ENCODE results near the gene LRP1. TPM values are rescaled to one million over a fixed set of nuclear protein-coding genes. Genes with fewer than 3 reads are reported as not detected.

The LRP1 gene
- total and polyA plus RNA-seq, 2 of the 4 experiments (the other 2 are of a cell fraction): 73.1 to 142 TPM

DNA sequence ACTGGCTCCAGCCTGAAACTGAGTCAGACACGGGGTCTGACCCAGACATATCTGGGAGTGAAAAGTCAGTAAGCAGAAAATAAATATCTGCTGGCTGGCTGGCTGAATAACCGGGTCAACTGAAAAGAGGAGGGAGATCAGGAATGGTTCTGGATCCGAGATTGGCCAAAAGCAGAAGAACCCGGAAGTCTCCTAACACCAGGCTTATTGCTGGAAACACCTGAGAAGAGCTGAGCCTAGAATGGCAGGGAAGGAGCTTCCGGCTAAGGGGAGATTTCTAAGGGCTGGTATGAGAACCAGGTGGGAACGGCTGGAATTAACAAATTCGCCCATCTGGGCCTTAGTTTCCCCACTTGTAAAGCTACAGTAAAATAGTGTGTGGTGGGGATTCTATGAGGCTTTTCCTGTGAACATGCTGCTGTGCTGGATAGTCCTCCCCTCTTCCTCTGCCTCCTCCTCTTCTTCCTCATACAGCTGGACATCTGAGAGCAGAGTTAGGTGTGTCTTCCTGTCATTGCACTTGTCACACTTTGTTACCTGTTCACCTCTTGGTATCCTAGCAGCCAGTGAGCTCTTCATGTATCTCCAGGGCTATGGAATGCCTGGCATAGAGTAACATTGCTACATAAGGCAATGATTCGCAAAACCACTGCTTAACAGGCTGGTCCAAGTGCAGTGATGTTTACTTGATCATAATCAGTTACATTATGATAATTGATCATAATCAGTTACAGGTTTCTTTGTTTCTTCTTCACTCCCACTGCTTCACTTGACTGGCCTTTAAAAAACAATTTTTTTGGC lies 99.2 kb downstream of the LRP1 start:
- Histone ChIP-seq H3K23ac (ENCODE audit: low read depth, low read length) (peak overlapping the region; percentile 76), H2AK5ac (ENCODE audit: low read depth, low read length) (peak overlapping the region; percentile 18), H3K18ac (ENCODE audit: low read depth, low read length) (no peak overlapping the region), H4K20me1 (ENCODE audit: insufficient read depth, low read length) (peaks cover 21% of the 10 kb centered on the region), H2AK9ac (replicated peaks; ENCODE audit: low read depth, low read length, poor library complexity) (peak overlapping the region; percentile 6), H2BK5ac (ENCODE audit: low read depth, low read length, poor library complexity, severe bottlenecking) (no peak overlapping the region), H3K9ac (ENCODE audit: low read depth, low read length) (no peak overlapping the region), H3K9me3 (ENCODE audit: control insufficient read depth, insufficient read depth, low read length) (no peaks in the 10 kb centered on the region), H2BK120ac (ENCODE audit: low read depth, low read length) (no peak overlapping the region), H2BK15ac (ENCODE audit: low read depth, low read length) (no peak overlapping the region), H3K14ac (replicated peaks; ENCODE audit: low read depth, low read length) (0 out of 2 replicates have a peak overlapping the region, but pooled peaks have one; percentile 44), H3K4me1 (ENCODE audit: control insufficient read depth, insufficient read depth, low read length) (peaks cover 16% of the 10 kb centered on the region), H4K5ac (ENCODE audit: low read depth, low read length) (no peak overlapping the region), H3K79me1 (ENCODE audit: low read depth in 1 of 2, low read length in 2 of 2) (peaks cover 24 to 35% of the 10 kb centered on the region in 2 experiments; a peak in 3 of 4 replicates), H2BK20ac (ENCODE audit: low read depth, low read length) (no peak overlapping the region), H3K36me3 (ENCODE audit: control insufficient read depth, insufficient read depth, low read length) (peaks cover 18% of the 10 kb centered on the region), H3K4me2 (ENCODE audit: low read depth, low read length) (peak overlapping the region; percentile 5; the same call in 1 of the 2 replicates), H4K8ac (ENCODE audit: low read depth in 2 of 2, low read length in 2 of 2) (no peak overlapping the region), H3K27ac (ENCODE audit: insufficient read depth, low read length) (no peak overlapping the region), H3K4ac (ENCODE audit: low read depth, low read length) (no peak overlapping the region), H3K27me3 (ENCODE audit: control insufficient read depth, insufficient read depth, low read length) (peaks cover 10% of the 10 kb centered on the region), H3K4me3 (ENCODE audit: insufficient read depth, low read depth, low read length) (no peak overlapping the region), H4K91ac (ENCODE audit: insufficient read depth, low read depth, low read length) (no peak overlapping the region), H2AFZ (replicated peaks; ENCODE audit: low read length, poor library complexity) (peak overlapping the region; percentile 46), H3K56ac (ENCODE audit: extremely low read depth, insufficient read depth, low read length) (no peak overlapping the region), H3K9me1 (ENCODE audit: insufficient read depth, low read length) (peaks cover 20% of the 10 kb centered on the region)
- in situ Hi-C loops (cut with MboI; ENCODE audit: low sequenced_read_pairs) (no loop called here), dilution Hi-C loops (cut with HindIII; ENCODE audit: low sequenced_read_pairs, unreplicated experiment) (no loop called here), intact Hi-C loops (cut with micrococcal nuclease) (no loop called here)
- ChIA-PET CTCF (interaction anchor here (5.3 kb wide), 1 partner anchor 14 kb away, joined by 47 read pairs; no protein-coding TSS in a partner anchor), POLR2A (ENCODE audit: unreplicated experiment) (no interaction called here)
- TF ChIP-seq POLR2A (IDR thresholded peaks at IDR 0.05; ENCODE audit: low read depth, low read length) (no peak), CEBPB (IDR thresholded peaks at IDR 0.05; ENCODE audit: low read depth, low read length) (peak; percentile 66)
- ATAC-seq (ENCODE audit: low read depth) (no peak), DNase-seq (peak; percentile 26)
- WGBS, 2 experiments (ENCODE audit: extremely low coverage in 2 of 2, insufficient read length in 1 of 2): 51% methylated on average over 5 of the region's 8 CpGs; no CpG with 5 or more reads in 1 of the 2 experiments
- BruUV-seq (replicated peaks): no TSS peak

Data from IMR-90 (cell line).